GM13977 (cell line): ENCODE results near the gene CACNA1D.

Source experiments
- DNase-seq: peaks from one replicate; pipeline ENCODE4 v3.0.0; 2012; ENCODE audit warnings: low spot score
- CTCF ChIP-seq: IDR thresholded peaks from 2 replicates; pipeline ENCODE4 v1.5.1; 2012; ENCODE audit warnings: mild to moderate bottlenecking, control low read depth; ENCODE audit not compliant: insufficient read depth; ENCODE audit errors: extremely low read depth, missing control alignments
- in situ Hi-C: fragments of 300-500 bp; cut with MboI; formaldehyde crosslinking; loops from one replicate; pipeline ENCODE4 v1.12.0; 2022; ENCODE audit warnings: low sequenced_read_pairs, low pct_unique_long_range_greater_than_20kb, mixed read lengths, inconsistent platforms; ENCODE audit not compliant: unreplicated experiment

The CACNA1D gene

DNA sequence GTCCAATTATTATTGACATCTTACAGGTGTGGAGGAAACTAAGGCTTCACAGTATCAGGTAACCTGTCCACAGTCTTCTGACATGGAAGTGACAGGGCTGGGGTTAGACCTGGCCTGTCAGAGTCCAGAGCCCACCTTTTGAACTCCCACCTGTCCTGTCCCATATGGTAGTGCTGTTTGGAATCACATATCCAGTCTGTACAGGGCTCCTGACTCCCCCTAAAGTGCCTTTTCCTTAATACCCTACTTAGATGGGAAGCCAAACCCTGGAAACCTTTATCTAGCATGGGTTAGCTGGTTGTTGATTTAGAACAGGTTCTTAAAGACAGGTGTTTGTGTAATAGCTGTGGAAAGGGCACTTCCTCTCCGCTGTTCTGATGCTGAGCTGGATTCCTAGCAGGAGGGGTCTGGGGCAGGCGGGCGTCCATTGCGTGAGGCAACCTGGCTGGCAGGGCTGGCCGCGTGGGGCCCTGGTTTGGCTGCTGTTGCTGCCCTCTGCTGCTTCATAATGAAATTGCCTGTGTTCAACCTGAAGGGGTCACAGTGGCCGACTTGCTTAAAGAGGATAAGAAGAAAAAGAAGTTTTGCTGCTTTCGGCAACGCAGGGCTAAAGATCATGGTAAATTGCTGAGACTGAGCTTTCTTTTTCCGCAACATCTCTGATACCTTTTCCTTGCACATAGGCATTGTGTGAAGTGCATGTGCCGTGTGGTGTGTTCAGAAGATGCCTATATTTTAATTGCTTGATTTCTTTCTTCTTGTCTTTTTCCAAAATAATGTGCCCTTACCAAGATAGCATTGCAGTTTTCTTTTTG is 215.7 kb downstream of the CACNA1D start:
- DNase-seq = peak; percentile 74
- in situ Hi-C loops = loop anchor here (25.0 kb wide), 1 partner anchor 323 kb away; no protein-coding TSS in a partner anchor

DNA sequence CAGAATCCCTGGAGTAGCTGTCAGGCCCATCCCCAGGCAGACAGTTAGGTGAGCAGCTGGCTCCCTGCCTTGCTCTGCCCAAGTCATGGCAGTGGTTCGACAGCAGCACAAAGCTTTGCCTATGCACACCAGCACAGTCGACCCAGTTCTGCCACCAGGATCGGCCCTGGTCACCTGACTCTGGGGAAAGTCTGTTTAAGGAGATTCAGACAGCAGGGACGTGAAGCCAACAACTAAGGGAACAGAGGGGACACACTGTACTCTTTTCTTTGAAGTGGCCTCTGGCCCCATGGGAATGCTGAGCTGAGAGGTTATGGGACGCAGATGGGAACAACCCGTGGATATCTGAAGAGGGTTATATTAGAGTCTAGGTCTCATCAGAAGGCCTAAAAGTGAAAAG is 217.0 kb downstream of the CACNA1D start:
- in situ Hi-C loops = loop anchor here (25.0 kb wide), 1 partner anchor 324 kb away; no protein-coding TSS in a partner anchor
- no peak for TF ChIP-seq CTCF
- DNase-seq = no peak

More for the DNA sequence above, 215.7 kb downstream of the CACNA1D start:
- peak; percentile 83 for TF ChIP-seq CTCF

DNA sequence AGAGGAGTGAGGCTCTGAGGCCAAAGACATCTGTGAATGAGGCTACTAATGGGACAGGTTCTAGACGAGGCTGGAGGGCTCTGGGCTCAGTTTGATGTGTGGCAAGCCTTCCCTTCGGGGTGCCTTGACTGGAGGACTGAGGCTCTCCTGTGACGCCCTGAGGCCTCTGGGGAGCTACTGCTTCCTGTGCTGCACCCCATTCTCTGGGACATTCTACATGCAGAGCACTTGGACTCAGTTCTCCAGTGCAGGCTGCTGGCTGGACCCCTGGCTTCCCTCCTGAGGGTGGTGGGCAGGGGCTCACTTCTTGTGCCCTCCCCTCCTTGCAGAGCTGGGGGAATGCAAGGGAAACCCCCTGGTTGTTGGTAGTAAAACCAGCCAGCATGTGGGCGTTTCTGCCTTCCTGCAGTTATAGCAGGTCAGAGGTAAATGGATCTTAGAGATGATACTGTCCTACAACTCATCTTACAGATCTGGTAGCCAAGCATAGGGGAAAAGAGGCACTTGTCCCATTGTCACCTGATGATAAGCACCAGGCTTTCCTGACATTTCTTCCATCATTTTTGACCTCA is 218.5 kb downstream of the CACNA1D start:
- DNase-seq = peak; percentile 40
- in situ Hi-C loops = loop anchor here (25.0 kb wide), 1 partner anchor 326 kb away; no protein-coding TSS in a partner anchor
- TF ChIP-seq CTCF = no peak

DNA sequence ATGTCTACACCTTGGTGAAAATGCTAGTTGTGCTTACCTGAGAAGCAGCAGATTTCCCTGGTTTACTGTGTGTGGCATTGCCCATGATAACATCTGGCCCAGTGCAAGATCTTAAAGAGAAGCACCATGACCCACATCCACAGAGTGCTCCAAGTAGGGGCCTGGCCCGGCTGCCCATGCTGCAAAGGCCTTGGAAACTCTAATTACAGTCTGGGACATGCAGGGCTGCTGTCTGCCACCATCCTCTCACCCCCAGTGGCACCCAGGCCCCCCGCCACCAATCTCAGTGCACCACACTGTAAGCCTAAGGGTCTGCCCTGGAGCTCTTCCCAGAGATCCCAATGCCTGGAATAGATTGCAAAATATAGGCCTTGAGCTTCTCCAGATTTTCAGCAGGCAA is 219.2 kb downstream of the CACNA1D start:
- DNase-seq = no peak
- in situ Hi-C loops = loop anchor here (25.0 kb wide), 1 partner anchor 326 kb away; no protein-coding TSS in a partner anchor
- TF ChIP-seq CTCF = no peak

- DNase-seq = no peak
- TF ChIP-seq CTCF = no peak
- in situ Hi-C loops = loop anchor here (25.0 kb wide), 1 partner anchor 329 kb away; no protein-coding TSS in a partner anchor
Measured at GRCh38 chr3:53715815-53716483, 221.5 kb downstream of the CACNA1D start.

DNA sequence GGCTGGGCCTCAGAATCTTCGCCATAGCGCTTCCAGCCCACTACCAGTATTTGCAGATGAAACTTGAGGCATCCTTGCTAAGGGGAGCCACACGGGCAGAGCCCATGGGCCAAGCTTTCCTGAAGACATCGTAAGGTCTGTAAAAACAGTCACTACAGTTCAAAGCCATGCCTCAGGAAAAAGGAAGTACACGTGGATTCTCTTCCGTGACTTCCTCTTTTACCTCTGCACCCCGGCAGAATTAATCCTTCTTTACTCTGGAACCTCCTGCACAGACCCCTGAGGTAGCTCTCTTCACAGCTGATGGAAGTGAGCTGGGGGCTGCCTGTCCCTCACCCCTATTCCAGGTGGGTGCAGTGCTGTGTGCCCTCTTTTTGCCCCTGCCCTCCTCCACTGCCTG is 222.6 kb downstream of the CACNA1D start:
- TF ChIP-seq CTCF = no peak
- in situ Hi-C loops = loop anchor here (25.0 kb wide), 1 partner anchor 330 kb away; no protein-coding TSS in a partner anchor
- DNase-seq = no peak
